ENCODE results near the gene USF2.

Gene USF2

DNA sequence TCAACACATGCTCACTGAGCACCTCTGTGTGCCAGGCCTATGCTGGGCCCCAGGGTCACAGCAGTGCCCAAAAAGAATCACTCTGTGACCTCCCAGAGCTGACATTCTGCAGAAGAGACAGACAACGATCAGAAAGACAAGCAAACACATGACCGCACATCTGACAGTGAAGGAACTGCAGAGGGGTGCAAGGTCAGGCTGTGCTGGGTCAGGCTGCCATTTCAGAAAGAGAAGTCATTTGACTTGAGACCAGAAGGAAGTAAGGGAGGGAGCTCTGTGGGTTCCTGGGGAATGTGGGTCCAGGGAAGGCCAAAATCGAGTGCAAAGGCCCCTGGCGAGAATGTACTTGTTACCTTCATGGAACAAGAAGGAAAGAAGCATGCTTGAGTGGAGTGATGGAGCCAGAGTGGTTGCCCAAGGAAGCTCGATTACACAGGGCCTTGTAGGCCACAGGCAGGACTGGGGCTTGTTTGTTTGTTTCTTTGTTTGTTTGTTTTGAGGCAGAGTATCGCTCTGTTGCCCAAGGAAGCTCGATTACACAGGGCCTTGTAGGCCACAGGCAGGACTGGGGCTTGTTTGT is 48.8 kb downstream of the USF2 start:
- H3K27me3 ChIP-seq (ENCODE audit: control insufficient read depth, insufficient read depth, low read length): no peaks in the 10 kb centered on the region
- no peaks in the 10 kb centered on the region for H3K36me3 ChIP-seq (ENCODE audit: control insufficient read depth, insufficient read depth, low read length)
- H3K9me3 ChIP-seq (ENCODE audit: control insufficient read depth, insufficient read depth, low read depth, low read length): peaks cover 5% of the 10 kb centered on the region
- H3K27ac ChIP-seq (ENCODE audit: low read depth, low read length): no peak overlapping the region
- peaks cover 3% of the 10 kb centered on the region; the same call in 1 of the 2 replicates for H3K4me1 ChIP-seq (ENCODE audit: control insufficient read depth, insufficient read depth, low read length)
- no peak overlapping the region for H3K4me3 ChIP-seq (ENCODE audit: low read depth, low read length)
- H3K9ac ChIP-seq (ENCODE audit: low read length): no peak overlapping the region

DNA sequence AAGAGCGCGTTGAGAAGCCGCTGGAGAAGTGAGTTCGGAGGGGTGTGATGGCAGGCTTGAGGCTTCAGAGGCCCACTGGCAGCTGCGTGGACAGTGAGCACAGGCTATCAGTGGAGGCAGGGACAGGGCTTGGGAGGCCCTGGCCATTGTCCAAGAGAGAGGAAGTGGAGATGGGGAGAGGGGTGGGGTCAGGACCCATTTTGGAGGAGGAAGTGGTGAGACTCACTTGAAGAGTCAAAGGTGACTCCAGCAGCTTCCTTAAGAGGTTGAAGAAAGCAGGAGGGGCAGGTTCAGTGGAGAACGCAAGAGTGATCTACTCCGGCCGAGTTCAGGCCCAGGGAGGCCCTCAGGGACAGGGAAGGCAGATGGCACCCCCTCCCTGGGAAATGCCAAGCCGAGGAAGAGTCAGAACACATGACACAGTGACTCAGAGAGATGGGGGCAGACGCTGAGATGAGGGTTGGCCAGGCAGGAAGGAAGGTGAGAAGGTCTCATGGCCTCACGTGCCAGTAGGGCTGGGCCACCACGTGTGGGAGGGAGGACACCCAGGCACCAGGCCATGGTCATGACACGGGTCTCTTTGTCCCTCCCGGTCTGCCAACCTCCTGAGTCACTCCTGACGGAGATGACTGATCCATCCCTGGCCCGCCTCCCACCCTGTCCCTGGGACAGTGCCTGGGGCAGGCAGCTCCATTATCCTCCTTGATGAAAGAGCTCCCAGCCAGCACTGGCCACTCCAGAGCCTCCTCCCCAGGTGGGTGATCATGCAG is 50.1 kb downstream of the USF2 start:
- Histone ChIP-seq H3K27ac (ENCODE audit: low read depth, low read length) (no peak overlapping the region), H3K9ac (ENCODE audit: low read length) (no peak overlapping the region), H3K36me3 (ENCODE audit: control insufficient read depth, insufficient read depth, low read length) (no peaks in the 10 kb centered on the region), H3K27me3 (ENCODE audit: control insufficient read depth, insufficient read depth, low read length) (no peaks in the 10 kb centered on the region), H3K4me1 (ENCODE audit: control insufficient read depth, insufficient read depth, low read length) (peaks cover 3% of the 10 kb centered on the region; the same call in 1 of the 2 replicates), H3K9me3 (ENCODE audit: control insufficient read depth, insufficient read depth, low read depth, low read length) (peaks cover 5% of the 10 kb centered on the region), H3K4me3 (ENCODE audit: low read depth, low read length) (no peak overlapping the region)

GRCh38 chr19:35320065-35320713 is 51.4 kb downstream of the USF2 start:
- Histone ChIP-seq H3K27me3 (ENCODE audit: control insufficient read depth, insufficient read depth, low read length) (no peaks in the 10 kb centered on the region), H3K4me1 (ENCODE audit: control insufficient read depth, insufficient read depth, low read length) (peaks cover 3% of the 10 kb centered on the region; the same call in 1 of the 2 replicates), H3K27ac (ENCODE audit: low read depth, low read length) (no peak overlapping the region), H3K9me3 (ENCODE audit: control insufficient read depth, insufficient read depth, low read depth, low read length) (peaks cover 5% of the 10 kb centered on the region), H3K9ac (ENCODE audit: low read length) (no peak overlapping the region), H3K4me3 (ENCODE audit: low read depth, low read length) (no peak overlapping the region), H3K36me3 (ENCODE audit: control insufficient read depth, insufficient read depth, low read length) (no peaks in the 10 kb centered on the region)

- no peak overlapping the region for H3K4me3 ChIP-seq (ENCODE audit: low read depth, low read length)
- H3K9ac ChIP-seq (ENCODE audit: low read length): no peak overlapping the region
- H3K36me3 ChIP-seq (ENCODE audit: control insufficient read depth, insufficient read depth, low read length): no peaks in the 10 kb centered on the region
- H3K4me1 ChIP-seq (ENCODE audit: control insufficient read depth, insufficient read depth, low read length): peaks cover 3% of the 10 kb centered on the region; the same call in 1 of the 2 replicates
- H3K27ac ChIP-seq (ENCODE audit: low read depth, low read length): no peak overlapping the region
- H3K9me3 ChIP-seq (ENCODE audit: control insufficient read depth, insufficient read depth, low read depth, low read length): peaks cover 5% of the 10 kb centered on the region
- H3K27me3 ChIP-seq (ENCODE audit: control insufficient read depth, insufficient read depth, low read length): no peaks in the 10 kb centered on the region
Observed at GRCh38 chr19:35321291-35321690, 52.5 kb downstream of the USF2 start.

DNA sequence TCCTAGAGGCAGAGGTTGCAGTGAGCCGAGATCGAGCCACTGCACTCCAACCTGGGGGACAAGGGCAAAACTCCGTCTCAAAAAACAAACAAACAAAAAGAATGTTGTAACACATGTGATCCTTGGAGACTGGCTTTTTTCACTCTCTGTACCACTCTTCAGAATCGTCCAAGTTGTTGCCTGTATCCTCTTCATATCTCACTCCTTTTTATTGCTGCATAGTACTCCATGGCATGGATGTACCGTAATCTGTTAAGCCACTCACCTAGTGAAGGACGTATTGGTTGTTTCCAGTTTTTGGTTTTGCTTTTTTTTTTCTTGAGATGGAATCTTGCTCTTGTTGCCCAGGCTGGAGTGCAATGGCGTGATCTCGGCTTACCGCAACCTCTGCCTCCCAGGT is 53.3 kb downstream of the USF2 start:
- Histone ChIP-seq H3K36me3 (ENCODE audit: control insufficient read depth, insufficient read depth, low read length) (no peaks in the 10 kb centered on the region), H3K9ac (ENCODE audit: low read length) (no peak overlapping the region), H3K4me1 (ENCODE audit: control insufficient read depth, insufficient read depth, low read length) (peaks cover 3% of the 10 kb centered on the region; the same call in 1 of the 2 replicates), H3K27ac (ENCODE audit: low read depth, low read length) (no peak overlapping the region), H3K9me3 (ENCODE audit: control insufficient read depth, insufficient read depth, low read depth, low read length) (peaks cover 5% of the 10 kb centered on the region), H3K4me3 (ENCODE audit: low read depth, low read length) (no peak overlapping the region), H3K27me3 (ENCODE audit: control insufficient read depth, insufficient read depth, low read length) (no peaks in the 10 kb centered on the region)

DNA sequence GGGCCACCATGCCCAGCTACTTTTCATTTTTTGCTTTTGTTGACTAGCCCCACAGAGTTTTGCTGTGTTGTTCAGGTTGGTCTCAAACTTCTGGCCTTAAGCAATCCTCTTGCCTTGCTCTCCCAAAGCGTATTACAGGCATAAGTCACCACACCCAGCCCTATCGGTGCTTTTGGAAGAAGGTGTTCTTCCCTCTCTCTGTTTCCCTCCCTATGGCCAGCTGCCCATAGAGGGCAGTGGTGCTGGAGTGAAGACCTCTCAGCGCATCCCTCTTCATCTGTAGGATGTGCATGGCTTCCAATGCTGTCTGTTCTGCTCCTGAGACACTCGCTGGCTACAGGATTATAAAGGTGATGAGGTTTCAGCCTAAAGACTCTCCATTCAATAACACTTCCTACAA is 58.9 kb downstream of the USF2 start:
- H3K36me3 ChIP-seq (ENCODE audit: control insufficient read depth, insufficient read depth, low read length): no peaks in the 10 kb centered on the region
- H3K4me3 ChIP-seq (ENCODE audit: low read depth, low read length): no peak overlapping the region
- no peaks in the 10 kb centered on the region for H3K9me3 ChIP-seq (ENCODE audit: control insufficient read depth, insufficient read depth, low read depth, low read length)
- no peaks in the 10 kb centered on the region for H3K27me3 ChIP-seq (ENCODE audit: control insufficient read depth, insufficient read depth, low read length)
- peaks cover 9% of the 10 kb centered on the region; the same call in 1 of the 2 replicates for H3K4me1 ChIP-seq (ENCODE audit: control insufficient read depth, insufficient read depth, low read length)
- no peak overlapping the region for H3K9ac ChIP-seq (ENCODE audit: low read length)
- no peak overlapping the region for H3K27ac ChIP-seq (ENCODE audit: low read depth, low read length)

- Histone ChIP-seq H3K4me3 (ENCODE audit: low read depth, low read length) (no peak within 1 kb of the TSS), H3K9ac (ENCODE audit: low read length) (no peak within 1 kb of the TSS), H3K27me3 (ENCODE audit: control insufficient read depth, insufficient read depth, low read length) (no peaks in the 10 kb centered on the region), H3K4me1 (ENCODE audit: control insufficient read depth, insufficient read depth, low read length) (peaks cover 9% of the 10 kb centered on the region; the same call in 1 of the 2 replicates), H3K36me3 (ENCODE audit: control insufficient read depth, insufficient read depth, low read length) (no peaks in the 10 kb centered on the region), H3K27ac (ENCODE audit: low read depth, low read length) (no peak within 1 kb of the TSS), H3K9me3 (ENCODE audit: control insufficient read depth, insufficient read depth, low read depth, low read length) (no peaks in the 10 kb centered on the region)
Observed at GRCh38 chr19:35328851-35329285, 60.1 kb downstream of the USF2 start, which contains the start of gene CD22. Gene CD22 (plus strand): TSS chr19:35329187. CDS start chr19:35332041, 2,854 bp downstream.

DNA sequence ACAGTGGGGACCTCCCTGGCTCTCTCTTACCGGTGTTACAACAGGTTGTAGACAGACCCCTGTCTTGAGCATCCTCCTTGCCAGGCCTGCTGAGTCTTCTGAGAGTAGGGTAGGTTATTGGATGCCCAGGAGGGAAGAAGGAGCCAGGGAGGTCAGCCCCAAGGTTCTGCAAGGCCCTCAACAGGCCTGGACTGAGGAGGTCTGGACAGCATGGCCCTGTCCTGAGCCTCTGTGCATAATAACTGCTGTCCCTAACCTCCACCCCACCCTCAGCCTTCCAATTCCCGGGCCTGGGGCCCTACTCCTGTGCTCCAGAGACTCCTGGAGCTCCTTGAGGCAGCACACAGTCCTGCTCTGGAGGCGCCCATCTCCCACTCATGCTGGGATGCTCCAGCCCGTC is 60.6 kb downstream of the USF2 start:
- Histone ChIP-seq H3K9me3 (ENCODE audit: control insufficient read depth, insufficient read depth, low read depth, low read length) (no peaks in the 10 kb centered on the region), H3K27me3 (ENCODE audit: control insufficient read depth, insufficient read depth, low read length) (no peaks in the 10 kb centered on the region), H3K27ac (ENCODE audit: low read depth, low read length) (no peak overlapping the region), H3K4me1 (ENCODE audit: control insufficient read depth, insufficient read depth, low read length) (peaks cover 9% of the 10 kb centered on the region; the same call in 1 of the 2 replicates), H3K36me3 (ENCODE audit: control insufficient read depth, insufficient read depth, low read length) (no peaks in the 10 kb centered on the region), H3K4me3 (ENCODE audit: low read depth, low read length) (no peak overlapping the region), H3K9ac (ENCODE audit: low read length) (no peak overlapping the region)
